HG03460 (cell line): Measurements from ENCODE around the gene ETS1.

ENCODE experiments used
- ATAC-seq: cut with Tn5 transposase; IDR thresholded peaks from one replicate; pipeline ENCODE4 v1.9.1; 2021; ENCODE audit not compliant: unreplicated experiment

The ETS1 gene

DNA sequence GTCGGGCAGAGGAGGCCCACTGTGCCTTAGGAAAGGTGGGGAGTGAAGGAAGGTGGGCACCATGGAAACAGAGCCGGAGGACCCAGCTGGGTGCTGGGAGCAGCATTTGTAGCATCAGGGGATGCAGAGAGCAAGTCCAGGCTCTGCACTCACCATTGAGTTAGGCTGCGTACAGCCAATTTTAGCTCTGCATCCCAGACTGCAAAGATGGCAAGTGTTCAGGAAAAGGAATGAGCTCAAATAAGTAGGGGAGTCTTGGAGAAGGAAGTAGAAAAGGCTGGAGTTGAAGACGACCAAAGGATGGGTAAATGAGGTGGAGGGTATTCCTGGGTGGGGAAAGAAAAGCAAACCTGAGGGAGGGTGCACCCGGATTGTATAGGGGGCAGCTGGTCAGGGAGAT is 31.6 kb upstream of the ETS1 start:
- ATAC-seq, result no peak

DNA sequence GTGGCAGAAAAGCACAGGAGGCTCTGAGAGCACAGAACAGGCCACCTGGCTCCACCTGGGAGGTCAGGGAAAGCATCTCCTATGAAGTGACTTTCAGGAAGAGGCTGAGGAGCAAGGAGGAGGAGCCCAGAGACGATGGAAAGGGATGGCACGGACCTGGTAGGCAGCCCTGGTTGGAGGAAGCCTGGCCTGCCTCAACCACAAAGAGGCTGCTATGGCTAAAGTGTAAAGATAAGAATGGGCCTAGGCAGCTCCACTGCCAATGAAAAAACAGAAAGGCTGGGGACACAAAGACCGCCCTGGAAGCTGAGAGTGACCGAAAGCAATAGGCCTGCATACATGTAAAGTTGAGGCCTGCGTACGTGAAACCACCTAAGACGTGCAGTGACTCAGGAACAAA is 31.2 kb upstream of the ETS1 start:
- ATAC-seq, result no peak

DNA sequence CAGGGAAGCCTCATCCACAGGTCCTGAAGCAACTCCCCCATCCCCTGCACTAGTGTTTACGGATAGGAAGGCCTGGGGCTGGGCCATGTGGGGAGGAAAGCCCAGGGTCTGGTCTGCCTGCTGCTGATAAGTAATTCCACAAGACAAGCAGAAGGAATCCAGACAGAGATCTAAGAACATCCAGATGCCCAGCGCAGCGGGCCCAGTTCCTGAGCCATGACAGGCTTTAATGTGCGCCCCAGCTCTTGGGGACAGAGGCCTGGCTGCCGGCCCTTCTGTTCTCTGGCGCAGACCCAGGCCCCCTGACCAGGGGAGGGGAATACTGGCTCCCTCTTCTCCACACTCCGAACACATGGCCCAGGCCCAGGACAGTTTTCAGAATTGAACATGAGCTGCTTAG is 28.8 kb upstream of the ETS1 start:
- ATAC-seq, result no peak

DNA sequence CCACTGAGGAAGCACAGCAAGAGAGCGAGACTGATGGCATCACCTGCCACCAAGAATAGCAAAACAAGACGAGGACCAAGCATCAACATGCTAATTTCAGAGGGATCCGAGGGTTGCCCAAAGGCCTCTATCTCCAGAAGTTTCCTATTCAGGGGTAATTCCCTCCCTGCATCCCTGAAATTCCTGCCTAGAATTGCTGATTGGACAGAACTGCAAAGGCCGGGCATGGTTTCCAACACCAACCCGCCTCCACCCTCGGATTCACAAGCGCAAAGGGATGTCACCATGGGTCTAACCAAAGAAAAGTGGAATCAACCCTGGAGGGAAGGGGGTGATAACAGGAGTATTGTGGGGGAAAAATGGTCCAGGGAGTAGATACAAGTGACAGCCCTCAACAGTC is 28.3 kb upstream of the ETS1 start:
- ATAC-seq, result no peak

DNA sequence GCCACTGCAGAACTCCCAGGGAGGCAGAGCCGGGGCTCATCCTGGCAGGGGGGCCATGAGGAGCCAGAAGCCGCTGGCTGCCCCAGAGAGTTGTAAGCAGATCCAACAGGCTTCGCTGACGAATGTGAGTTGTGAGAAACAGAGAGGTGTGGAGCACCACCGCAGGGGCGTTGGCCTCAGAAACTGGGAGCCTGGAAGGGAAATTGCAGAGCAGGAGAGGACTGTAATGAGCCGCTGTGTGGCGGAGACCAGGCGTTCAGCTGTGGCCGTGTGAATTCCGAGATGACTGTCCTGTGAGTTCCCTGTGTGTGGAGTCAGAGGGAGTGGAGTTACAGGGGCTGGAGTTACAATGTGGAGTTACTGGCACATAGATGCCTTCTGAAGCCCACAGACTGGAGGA is 27.7 kb upstream of the ETS1 start:
- no peak for ATAC-seq

DNA sequence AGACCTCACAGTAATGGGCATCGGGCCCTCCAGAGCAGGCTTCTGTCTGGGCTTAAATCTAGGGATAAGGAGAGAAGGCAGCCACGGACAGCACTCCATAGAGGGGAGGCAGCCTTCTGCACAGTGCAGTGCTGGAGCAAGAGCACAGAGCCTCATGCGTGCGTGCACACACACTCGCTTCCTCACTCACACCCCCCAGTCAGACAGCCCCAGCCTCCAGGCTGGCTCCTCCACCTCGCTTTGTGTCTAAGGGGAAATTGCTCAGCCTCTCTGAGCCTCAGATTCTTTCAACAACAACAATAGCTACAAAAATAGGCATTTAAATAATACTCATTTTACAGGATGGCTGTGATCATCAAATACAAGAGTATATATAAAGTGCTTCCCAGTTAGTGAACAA is 26.7 kb upstream of the ETS1 start:
- no peak for ATAC-seq

DNA sequence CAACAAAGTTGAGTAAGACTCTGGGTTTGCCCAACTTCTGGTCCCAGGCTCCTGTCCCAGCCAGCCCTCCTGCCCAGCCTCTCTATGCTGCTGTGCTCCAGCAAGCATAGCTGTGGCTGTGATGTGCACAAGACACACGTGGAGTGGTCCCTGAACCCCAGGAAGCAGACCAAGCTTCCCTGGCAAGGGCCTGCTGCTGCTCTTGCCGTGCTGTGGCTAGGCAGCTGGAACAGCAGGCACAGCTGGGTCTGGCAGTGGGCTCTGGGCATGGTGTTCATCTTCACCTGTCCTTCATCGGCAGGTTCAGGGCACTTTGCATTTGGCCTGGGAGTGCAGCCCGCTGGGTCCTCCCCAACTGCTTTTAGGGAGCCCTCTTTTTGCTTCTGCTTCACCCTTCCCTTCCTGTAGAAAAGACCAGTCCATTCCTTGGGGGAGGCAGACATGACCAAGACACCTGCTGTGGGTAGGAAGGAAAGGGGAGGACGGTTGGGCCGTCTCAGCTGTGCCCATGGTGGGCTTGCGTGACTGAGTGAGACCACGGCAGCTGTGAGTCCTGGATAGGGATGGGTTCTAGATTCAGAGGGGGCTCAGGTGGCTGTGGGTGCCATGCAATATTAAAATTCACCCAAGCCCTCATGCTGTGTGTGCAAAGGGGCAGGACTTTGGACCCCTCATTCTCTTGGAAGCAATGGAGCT is 26.1 kb upstream of the ETS1 start:
- ATAC-seq, result no peak

DNA sequence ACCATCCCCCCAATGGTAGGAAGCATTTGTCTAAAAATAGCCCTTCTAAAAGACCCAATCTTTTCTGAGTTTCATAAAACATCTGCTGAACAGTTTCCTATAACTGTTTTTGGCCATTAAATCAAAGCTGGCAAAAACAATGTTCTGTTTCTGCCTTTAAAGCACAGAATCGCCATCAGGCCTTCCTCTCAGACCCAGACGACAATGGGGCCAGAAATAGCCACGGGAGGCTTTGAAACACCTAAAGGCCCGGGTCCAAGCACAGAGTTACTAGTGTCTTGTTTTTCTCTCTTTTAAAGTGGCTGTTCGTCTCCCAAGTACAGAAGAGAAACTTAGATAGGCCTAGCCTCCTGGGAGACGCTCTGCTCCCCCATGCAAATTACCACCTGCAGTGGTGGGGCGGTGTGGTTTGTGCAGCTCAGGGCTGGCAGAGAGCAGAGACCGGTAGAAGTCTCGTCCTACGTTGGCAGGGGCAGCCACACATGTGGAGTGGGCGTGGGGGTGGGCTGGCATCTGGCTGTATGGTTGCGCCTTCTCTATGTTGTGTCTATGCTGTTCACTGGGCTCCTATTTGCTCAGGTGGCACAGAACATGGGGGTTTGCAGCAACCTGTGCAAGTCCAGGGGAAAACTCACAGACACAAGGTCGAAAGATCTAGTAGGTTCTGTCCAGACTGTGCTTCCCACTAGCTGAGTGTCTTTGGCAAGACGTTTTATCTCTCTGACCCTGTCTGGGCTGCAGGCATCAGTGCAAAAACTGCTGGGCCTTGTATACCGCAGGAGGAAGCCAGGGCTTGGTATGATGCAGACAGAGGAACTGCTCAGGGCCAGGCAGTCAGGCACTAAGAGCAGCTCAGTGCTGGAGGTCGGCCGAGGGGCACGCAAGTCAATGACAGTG is 23.6 kb upstream of the ETS1 start:
- peak; percentile 94 for ATAC-seq

DNA sequence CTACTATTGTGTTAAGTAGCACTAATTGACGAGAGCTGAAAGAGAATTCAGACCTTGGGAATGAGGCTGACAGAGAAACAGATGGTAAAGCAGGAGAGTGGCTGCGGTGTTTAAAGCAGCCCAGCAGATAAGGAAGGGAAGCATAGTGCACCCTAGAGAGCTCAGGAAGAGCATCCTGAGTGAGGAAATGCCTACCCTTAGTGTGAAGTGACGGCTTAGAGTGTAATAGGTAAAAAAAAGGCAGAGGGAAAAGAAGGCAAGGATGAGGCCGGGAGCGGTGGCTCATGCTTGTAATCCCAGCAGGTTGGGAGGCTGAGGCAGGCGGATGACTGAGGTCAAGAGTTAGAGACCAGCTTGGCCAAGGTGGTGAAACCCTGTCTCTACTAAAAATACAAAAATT is 22.4 kb upstream of the ETS1 start:
- no peak for ATAC-seq

DNA sequence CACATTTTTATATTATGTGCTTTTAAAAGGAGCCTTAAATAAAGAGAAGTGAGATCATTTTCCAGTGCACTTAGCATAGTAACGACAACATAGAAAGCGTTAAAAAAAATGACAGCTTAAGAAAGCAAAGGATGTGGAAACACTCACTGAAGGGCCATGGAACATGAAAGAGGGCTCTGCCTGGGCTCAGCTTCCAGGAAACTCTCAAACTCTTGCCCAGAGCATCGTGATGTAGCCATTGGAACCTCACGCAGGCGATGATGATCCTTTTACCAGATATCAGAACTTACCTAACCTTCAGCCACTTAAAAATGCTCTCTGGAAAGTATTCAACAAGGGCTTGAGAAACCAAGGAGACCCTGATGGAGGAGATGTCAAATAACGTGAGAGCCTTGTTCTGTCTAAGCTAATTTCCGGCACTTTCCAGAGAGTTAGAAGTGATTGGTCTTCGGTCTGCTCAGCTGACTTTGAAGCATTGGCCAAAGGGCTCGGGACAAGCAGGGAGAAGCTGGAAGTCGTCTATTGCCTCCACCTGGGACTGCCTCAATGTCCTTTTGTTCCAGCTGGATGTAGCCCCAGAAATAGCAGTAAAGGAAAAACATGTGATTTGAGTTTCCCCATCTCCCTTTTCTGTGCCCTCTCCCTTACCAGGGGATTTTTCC is 21.5 kb upstream of the ETS1 start:
- ATAC-seq, result no peak

DNA sequence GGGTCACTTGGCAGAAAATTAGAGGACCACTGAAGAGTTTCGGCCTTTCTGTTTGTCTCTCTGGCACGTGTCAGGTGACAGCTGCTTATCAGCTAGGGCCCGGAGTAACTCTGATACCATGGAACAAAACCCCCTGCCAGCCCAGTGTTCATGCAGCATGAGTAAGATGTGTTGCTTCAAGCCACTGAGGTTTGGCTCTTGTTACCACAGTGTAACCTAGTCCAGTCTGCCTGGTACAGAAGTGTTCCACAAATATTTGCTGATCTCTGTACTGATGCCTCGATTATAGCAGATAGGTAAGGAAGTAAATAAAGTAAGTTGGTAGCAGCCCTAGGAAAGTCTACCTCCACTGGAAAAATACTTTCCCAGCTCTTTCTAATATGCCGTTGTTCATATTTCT is 20.5 kb upstream of the ETS1 start:
- ATAC-seq, result no peak

DNA sequence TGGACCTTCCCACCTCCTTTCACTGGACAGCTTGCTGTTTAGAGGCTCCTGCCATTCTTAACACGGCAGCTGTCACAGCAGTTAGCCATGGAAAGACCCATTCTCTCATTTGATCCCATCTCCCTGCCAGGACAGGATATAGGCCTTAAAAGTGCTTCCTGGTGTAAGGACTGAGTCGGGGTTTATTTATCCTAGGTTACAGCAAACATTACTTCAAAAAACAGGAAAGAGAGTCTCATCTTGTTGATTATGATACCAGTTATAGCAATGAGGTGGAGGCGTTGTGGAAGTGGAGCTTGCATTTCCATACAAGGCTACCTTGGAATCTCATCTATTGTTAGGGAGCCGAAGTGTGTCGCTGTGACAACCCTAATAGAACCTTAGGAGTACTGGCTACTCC is 17.4 kb upstream of the ETS1 start:
- no peak for ATAC-seq

DNA sequence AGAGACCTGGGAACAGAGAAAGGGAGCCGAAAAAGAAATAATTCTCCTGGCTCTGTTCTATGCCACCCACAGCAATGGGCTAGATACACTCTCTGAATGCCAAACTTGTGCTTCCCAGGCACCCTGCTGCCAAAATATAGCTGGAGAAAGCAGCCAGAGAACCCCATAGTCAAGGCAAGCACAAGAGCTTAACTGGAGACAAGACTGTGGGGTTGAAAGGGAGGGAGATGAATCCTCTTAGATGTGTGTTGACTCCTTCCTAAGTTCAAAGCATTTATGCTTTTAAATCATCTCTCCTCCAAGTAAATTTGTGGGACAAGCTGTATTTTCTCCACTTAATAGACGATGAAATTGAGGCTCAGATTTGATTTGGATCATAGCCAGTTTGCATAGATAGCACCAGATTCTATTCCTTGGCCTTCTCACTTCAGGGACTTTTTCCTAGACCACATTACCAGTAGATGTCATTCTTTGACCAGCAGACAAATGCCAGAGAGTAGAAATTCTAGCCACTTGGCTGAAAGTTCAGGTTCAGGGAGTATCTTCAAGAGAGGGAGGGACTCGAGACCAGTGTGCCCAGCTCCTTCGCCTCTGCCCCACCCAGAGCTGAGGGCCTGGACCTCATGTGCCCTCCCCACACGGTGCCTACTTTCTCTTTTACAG is 16.5 kb upstream of the ETS1 start:
- ATAC-seq, result peak; percentile 63

DNA sequence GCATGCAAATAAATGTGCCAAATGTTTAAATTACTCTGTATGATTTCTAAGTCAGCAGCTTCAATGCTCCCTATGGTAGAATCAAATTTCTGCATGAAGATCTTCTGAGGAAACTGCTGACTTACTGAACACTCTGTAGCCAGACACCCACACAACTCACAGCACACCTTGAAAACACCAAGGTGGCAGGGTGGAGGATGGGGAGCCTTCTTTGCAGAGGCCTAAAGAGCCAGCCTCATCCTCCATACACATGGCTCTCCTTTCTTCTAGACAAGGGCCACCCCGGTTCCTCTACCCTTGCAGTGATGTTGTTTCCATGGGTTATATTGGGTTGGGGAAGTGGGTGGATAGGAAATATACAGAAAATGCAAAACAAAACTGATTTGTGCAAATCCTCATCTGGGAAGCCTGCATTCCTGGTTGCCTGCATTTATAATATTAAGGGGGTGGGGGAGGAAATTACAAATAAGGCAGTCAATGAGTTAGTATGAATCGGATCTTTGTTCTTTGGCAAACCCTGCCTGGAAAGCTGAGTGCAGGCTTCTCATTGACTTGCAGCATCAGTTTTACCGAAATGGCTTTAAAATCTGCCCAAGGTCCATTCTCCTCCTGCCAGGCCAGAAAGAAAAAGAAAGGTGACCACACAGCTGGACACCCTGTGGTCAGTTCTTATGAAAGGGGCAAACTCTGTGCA is 15.8 kb upstream of the ETS1 start:
- no peak for ATAC-seq

DNA sequence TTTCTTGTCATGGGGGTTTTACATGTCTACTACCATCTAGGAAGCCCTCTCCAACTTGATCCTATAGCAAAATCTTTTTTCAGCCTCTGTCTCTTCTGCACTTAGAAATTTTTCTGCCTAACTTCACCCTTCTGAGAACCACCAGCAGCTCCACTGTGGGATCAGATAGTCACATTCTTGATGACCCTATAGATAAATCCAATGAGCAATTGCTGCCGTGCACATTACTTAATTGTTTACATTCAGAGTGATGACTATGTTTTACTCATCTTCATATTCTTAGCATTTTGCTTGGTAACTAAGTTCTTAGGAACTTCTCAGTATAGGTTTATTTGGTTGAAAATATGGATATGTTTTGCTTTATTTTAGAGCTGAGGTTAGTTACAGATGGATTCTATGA is 12.4 kb upstream of the ETS1 start:
- no peak for ATAC-seq

DNA sequence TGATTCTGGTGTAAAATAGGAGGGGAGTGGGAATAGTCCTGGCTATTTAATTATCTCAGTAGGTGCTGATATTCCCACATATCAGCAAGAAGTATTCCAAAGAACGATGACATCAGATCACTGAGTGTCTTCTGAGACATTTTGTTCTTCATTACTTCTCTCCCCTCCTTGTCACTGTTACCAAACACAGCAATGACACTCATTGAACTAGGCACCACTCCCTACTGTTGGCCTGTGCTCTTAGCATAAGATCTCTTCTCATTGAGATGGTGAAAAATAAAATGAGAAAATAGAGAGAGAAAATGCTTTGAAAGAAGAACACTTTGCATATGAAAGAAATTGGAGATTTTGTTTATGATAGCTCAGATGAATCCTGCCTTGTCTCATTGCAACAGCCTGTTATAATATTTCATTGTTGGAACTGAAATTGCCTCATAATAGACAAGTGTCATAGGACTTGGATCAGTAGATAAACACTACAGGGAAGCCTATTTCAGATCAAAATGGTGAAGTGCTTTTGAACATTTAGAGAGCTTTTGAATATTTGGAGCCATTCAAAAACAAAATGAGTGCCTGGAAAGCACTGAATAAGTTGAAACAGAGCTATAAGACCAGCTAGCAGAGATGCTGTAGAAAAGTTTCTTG is 11.3 kb upstream of the ETS1 start:
- no peak for ATAC-seq

DNA sequence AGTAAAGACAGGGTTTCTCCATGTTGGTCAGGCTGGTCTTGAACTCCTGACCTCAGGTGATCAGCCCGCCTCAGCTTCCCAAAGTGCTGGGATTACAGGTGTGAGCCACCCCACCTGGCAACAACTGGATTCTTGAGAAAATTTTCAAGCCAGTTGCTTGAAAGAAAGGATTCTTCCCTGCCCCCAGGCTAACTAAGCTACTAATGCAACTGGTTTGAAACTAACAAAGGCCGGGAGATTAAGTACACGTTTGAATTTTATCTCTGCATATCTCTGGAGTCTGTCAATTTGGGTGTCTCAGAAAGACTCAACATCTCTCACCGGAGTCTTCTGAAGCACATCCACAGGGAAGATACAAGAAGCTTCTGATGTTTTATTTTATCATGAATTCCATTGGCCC is 10.7 kb upstream of the ETS1 start:
- no peak for ATAC-seq

DNA sequence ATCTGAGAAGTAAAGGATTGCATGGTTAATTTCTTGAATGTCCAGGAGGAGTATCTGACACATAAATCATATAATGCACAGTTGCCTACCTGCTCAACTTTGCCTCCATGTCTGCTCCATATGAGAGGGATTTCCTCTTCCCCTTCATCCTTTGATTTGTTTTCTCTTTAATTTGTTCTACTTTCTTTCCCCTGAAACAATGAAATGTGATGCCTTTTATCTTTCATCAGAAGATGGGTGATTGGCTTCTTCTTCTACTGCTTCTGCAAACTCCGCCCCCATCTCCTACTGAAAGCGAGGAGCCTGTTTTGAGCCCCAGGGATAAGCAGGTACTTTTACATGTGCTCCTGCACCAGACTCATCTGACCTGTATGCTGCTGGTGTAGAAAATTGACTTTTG is 9.9 kb upstream of the ETS1 start:
- ATAC-seq, result no peak

DNA sequence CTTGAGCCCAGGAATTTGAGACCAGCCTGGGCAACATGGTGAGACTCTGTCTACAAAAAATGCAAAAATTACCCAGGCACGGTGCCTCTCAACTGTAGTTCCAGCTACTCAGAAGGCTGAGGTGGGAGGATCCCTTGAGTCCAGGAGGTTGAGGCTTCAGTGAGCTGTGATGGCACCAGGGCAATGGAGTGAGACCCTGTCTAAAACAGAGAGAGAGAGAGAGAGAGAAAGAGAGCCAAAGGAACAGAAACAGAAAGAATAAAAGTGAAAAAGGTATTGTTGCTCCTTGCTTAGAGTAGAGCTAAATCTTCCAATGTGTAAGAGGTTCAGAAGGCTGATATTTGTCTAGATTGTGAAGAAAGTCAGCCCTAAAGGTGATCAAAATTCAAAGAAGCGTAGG is 8.9 kb upstream of the ETS1 start:
- no peak for ATAC-seq

DNA sequence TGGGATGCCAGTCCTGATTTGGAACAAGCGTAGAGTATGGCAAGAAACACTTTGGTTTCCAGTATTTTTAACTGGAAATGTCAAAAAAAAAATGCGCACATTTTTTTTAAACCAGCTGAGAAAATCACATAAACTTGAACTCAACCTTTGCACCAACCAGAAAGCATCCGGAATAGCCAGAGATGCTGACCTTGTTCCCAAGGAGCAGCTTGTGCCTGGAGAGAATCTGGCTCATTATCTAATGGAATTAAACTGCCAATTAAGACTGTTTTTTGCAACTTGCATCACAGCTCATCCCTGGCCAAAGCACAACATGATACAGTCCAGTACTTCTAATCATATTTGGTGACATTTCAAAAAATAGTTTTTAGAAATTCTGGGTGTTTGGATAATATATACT is 8.4 kb upstream of the ETS1 start:
- no peak for ATAC-seq
